GM12875 (cell line): ENCODE results near the gene GRK2.

Source experiments
- H3K4me3 ChIP-seq: one replicate; pipeline ENCODE4 v1.5.1; 2011; ENCODE audit warnings: low read depth, low read length, control low read depth
- TF ChIP-seq, protein P1 (sequence below): IDR thresholded peaks from 2 replicates; pipeline ENCODE4 v1.5.1; 2011; ENCODE audit warnings: low read depth, mild to moderate bottlenecking, control low read depth, inconsistent platforms, low read length, moderate library complexity, borderline replicate concordance; ENCODE audit not compliant: insufficient read depth

The GRK2 gene

DNA sequence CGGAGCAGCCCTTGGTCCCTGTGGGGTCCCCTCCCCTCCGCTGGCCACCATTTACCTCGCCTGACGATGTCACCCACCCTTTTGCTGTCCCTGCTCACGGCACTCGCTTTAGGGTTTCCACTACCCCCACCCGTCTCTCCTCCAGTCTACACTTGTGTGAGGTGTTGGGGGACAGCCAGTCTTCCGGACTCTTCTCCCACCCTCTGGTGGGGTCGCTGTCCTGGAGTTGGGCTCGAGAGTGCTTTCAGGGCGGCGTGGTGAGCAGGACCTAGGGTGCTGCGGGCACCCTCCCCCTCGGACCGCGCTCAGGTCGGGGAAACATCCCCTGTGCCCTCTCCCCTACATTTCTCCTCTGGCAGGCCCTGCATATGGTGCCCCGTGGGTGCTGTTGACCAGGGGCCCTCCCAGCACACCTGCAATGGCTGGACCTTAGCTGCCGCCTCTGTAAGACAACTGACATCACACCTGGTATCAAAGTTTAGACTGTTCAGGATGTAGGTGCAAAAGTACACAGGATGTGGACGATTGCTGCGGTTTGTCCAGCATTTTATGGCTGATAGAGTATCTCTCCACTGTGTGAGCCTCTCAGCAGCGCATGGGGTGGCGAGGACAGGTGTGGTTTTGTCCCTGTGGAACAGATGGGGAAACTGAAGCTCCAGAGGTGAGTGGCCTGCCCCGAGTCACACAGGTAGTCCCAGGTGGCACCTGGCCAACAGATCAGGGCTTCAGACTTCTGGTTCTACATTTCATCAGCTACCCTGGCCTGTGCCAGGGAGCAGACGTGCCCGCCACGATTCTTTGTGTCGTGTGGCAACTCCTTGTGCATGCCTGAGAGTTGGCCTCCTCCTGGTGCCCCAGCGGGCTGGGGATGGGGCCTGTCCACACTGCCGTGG lies 1.2 kb downstream of the GRK2 start:
- TF ChIP-seq, protein P1, sequence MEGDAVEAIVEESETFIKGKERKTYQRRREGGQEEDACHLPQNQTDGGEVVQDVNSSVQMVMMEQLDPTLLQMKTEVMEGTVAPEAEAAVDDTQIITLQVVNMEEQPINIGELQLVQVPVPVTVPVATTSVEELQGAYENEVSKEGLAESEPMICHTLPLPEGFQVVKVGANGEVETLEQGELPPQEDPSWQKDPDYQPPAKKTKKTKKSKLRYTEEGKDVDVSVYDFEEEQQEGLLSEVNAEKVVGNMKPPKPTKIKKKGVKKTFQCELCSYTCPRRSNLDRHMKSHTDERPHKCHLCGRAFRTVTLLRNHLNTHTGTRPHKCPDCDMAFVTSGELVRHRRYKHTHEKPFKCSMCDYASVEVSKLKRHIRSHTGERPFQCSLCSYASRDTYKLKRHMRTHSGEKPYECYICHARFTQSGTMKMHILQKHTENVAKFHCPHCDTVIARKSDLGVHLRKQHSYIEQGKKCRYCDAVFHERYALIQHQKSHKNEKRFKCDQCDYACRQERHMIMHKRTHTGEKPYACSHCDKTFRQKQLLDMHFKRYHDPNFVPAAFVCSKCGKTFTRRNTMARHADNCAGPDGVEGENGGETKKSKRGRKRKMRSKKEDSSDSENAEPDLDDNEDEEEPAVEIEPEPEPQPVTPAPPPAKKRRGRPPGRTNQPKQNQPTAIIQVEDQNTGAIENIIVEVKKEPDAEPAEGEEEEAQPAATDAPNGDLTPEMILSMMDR, result no peak
- H3K4me3 ChIP-seq, result peak overlapping the region; percentile 66

DNA sequence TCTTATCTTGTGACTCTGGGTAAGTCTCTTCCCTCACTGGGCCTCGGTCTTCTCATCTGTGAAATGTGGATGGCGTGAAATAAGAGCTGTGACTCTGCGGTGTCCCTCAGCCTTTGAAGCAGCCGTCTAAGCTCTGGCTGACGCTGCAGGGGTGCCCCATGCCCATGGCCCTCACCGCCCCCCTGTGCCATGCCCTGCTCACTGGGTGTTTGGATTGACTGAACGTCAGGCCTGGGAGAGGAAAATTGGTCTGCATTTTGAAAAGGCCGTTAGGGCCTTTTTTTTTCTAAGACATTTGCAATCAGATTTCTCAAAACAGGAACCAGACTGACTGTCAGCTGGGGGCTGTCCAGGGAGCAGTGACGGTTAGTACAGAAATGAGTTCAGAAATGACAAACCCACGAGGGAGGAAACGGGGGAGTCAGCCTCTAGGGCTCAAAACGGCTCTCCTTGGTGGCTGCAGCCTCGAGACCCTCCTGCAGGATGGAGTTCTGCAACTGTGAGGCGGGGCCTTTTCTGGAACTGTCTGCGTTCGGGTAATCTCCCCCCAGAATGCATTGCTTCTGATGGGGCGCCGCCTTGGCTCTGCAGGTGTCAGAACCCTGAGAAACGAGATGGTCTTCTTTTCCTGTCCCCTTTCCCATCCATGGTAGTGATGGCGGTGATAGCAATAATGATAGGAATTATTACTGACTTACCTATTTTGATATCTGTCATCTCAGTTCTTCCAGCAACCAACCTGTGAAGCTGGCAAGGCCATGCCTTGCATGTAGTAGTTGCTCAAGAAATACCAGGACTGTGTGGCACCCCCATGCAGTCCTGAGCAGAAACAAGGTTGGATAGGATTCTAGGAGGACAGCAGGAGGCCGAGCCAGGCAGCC lies 2.0 kb downstream of the GRK2 start:
- TF ChIP-seq, protein P1, result no peak
- peak overlapping the region; percentile 66 for H3K4me3 ChIP-seq

DNA sequence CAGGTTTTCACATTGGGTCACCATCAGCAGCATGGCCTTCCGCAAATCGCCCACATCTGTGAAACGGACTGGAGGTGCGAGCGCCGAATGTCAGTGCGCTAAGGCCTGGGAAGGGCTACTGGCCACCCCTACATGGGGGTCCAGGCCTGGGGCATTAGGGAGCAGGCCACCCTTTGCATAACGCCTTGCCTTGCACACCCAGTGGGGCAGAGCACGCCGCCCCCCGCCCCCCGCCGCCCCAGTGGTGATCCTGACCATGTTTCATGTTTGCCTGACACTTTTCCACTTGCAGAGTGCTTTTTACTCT lies 2.6 kb downstream of the GRK2 start:
- H3K4me3 ChIP-seq, result peak overlapping the region; percentile 53
- TF ChIP-seq, protein P1, result no peak

DNA sequence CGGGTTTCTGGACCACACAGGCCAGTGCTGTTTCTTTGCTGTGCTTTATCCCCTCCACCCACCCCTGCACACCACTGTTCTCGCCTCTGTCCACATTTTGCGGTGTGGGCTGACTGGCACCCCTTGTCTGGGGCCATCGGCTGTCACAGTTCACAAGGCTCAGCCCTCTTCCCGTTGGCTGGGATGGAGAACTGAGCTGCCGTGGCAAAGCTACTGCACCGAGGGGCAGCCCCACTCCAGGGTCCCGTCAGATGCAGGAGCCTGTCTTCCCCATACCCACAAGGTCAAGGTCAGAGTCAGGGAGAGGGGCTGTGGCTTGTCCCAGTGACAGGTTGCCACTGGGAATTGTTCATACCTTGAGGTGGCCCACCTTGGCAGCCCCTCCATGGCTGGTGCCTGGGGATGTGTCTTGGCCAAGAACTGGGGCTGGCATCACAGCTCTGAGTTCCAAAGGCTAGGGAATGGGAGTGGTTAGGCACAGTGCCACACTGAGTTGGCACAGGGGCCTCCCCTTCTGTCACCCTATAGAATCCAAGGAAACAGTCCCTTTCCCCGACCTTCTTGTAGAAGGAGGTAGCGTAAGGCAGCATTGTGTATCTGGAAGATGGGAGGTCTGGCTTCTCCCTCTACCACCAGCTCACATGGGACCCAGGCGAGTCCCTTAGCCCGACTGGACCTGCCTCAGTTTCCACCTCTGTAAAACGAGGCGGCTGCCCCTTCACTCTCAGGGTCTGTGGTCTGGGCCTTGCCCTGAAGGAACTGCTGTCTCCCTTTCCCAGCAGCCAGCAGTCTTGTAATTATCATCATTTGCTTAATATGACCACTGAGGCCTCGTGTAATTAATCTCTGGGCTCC lies 3.4 kb downstream of the GRK2 start:
- TF ChIP-seq, protein P1, result no peak
- H3K4me3 ChIP-seq, result peak overlapping the region; percentile 53

DNA sequence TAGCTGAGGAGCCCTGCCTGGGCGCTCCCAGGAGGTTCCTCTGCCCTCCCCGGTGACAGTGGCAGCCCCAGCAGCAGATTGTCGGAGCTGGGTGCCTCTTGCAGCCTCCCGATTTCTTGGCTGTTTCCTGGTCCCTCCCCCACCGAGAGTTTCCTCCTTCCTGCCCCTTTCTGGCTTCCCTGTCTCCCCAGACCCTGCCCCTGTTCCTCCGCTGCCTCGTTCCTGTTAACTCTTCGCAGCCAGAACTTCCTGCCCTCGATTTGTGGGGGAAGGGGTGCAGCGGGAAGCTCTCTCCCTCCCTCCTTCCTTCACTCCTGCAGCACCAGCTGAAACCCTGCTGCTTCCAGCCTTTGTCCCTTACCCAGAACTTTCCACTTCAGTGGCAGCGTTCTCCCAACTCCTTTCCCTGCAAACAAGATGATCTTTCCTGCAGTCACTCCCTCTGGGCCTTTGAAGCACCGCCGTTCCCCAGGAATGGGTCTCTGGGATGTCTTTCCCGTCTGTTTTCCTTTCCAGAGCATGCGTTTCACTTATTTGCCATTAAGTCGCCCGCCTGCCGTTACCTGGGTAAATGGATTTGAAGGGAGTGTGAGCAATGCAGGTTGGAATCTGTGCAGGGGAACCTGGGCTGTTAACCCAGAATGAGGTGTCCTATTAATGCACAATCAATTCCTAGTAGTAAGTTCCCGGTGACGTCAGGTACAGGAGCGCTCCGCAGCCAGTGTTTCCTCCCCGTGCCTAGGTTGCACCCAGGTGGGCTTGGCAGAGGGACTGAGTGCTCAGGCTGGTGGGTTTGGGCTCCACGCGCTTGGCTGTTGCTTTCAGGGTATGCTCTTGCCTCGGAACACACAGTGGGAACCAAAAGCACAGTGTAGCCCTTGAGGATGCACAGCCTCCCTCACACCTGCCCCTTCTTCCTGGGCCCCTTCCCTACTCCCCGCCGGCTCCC lies 4.3 kb downstream of the GRK2 start:
- peak overlapping the region; percentile 53 for H3K4me3 ChIP-seq
- TF ChIP-seq, protein P1, result no peak

DNA sequence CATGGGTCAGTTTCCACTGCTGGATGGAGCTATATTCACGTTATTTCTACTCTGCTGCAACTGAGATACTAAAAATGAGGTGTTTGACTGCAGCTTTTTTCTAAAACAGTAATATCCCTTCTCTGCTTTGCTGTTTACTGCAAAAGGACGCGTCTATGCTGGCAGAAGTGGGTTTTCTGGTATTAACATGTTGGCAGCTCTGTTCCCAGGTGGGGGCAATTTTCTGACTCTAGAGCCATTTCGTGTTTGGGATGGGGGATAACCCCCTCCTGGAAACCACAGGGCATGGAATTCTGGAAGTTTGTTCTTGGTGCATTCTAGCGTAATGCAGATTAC lies 4.9 kb downstream of the GRK2 start:
- no peak overlapping the region for H3K4me3 ChIP-seq
- TF ChIP-seq, protein P1, result no peak
